ENCODE results near the gene CERKL.

Gene CERKL

GRCh38 chr2:181678861-181679543 is 22.1 kb upstream of the CERKL start:
- DNase-seq (ENCODE audit: low read depth in 2 of 2), result no peak

GRCh38 chr2:181677912-181678586 is 21.1 kb upstream of the CERKL start:
- DNase-seq (ENCODE audit: low read depth in 2 of 2), result peak in 1 of 2 donors; percentile 14

GRCh38 chr2:181675254-181675653 is 18.3 kb upstream of the CERKL start:
- DNase-seq (ENCODE audit: low read depth in 2 of 2), result no peak

DNA sequence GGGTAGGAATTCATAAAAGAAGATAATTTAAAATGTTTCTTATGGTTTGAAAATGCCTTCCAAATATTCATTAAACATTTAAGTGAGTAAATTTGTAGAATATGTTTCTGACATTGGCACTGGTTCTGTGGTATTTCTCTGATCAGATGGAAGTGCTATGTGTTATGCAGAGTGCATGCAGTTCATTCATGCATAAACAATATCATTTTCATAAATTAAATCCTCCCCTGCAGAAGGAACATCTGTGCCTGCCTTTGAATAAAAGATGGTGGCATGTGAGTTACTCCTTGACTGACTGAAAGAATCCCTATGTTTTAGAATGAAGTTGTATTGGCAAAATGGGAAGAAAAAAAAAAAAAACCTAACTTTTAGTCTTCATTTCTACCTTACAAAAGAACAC is 17.6 kb upstream of the CERKL start:
- DNase-seq (ENCODE audit: low read depth in 2 of 2), result no peak

GRCh38 chr2:181673173-181673572 is 16.3 kb upstream of the CERKL start:
- DNase-seq (ENCODE audit: low read depth in 2 of 2), result no peak

DNA sequence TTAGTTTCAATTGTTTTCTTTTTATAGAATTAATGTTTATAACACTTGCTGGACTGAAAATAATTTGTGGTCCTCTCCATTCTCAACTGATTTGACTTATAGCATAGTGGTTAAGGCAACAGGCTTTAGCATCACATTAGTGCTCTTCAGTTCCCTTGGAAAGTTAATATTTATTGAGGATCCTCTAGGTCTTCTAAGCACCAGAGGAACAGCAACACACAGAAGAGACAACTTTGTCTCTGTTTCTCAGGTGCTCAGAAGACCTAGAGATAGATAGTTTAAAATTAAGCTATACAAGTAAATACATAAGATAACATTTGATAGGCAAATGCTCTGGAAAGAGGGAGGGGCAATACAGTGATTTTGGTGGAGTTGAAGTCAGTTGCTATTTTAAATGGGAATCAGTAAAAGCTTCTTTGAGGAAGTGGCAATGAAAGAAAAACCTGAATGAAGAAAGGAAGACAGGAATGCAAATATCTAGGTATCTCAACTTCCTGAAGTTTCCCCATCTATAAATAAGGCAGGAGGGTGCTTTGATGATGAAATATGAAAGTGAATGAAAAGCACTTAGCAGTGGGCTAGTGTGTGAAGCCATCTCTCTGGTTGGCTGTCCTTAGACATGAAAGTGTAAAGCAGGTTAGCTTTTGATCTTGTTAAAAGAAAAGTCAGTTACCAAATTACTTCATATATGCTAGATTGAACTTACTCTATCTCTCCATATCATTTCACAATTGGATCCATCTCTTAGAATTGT is 15.5 kb upstream of the CERKL start:
- DNase-seq (ENCODE audit: low read depth in 2 of 2), result no peak

DNA sequence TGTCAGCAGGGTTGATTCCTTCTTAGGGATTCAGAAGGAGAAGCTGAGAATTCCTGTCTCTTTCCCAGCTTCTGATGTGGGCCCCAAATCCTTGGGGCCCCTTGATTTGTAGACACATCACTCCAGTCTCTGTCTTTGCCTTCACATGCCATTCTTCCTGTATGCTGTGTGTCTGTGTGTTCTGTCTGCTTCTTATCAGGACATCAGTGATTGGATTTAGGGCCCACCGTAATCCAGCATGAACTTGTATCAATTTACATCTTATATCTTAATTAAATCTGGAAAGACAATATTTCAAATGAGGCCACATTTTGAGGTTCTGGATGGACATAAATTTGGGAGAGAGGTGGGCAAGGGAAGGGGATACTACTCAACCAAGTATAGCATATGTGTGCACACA is 13.7 kb upstream of the CERKL start:
- no peak for DNase-seq (ENCODE audit: low read depth in 2 of 2)

DNA sequence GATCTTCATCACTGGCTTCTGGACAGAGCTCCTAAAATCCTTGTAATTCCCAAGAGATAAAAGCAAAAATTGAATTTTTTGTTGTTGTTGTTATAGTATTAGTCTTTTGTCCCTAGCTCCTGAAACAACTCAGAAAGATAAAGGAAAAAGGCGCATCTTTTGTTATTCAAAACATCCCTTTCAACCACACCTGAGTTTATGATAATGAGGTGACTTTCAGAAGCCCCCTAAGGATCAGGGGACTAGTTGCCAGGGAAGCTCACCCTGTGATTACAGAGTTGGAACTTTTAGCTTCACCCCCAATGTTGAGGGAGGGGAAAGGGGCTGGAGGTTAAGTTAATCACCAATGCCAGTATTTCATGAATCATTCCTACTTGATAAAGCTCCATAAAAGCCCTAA is 10.3 kb upstream of the CERKL start:
- DNase-seq (ENCODE audit: low read depth in 2 of 2), result no peak

DNA sequence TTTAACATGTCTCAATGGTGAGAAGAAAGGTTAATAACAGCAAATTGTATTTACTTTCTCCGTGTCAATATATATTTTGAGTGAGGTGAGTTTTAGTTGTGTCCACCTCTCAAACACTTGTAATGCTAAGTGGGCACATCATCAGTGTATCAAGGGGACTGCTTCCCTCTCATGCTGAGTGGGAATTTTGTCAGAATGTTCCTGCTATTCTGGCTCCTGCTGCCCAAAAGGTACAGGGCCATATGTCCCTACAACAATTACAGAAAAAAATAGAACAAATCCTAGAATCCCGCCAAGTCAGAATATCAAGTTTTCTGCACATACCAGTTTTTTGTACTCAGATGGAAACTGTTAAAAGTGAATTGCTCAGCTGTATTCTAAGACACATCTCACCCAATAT is 5.4 kb upstream of the CERKL start:
- no peak for DNase-seq (ENCODE audit: low read depth in 2 of 2)

GRCh38 chr2:181660181-181660580 is 3.3 kb upstream of the CERKL start:
- DNase-seq (ENCODE audit: low read depth in 2 of 2), result no peak

DNA sequence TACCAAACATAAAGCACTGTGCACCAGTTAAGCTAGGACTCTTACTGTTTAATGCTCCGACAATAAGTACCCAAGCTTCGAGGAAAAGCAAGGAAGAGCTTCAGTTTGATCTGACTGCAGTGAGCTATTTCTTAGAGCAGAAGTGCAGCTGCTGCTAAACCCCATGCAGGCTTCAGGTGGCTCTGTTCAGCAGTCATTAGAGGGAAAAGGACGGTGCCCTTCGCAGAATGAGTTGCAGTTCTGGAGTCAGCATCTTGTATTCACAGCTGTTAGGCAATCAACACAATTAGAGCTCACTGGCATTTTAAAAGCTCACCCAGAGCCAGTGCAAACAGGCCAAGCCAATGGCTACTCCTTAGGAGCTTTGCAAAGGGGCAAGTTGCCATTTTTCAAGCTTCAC is 1.5 kb upstream of the CERKL start:
- no peak for DNase-seq (ENCODE audit: low read depth in 2 of 2)

- no peak for DNase-seq (ENCODE audit: low read depth in 2 of 2)
These were observed 474 bp upstream of the CERKL start for GRCh38 chr2:181657379-181657778.

DNA sequence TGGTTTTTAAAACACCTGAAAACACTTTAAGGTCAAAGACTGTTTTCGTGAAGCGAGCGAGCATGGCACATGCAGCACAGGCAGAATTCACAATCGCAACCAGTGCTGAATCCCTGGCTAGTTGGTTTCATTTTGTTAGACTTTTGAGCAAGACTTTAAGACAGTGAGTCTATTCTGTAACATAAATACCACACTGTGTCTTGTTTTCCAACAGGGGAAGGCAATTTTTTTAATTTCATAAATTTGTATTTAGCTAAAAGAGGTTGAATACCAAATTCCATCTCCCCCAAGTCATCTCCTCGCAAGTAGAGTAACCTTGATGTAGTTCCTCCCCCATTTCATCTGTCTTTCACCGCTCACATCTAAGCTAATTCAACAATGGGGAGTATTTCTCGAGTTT is 1.4 kb downstream of the CERKL start:
- DNase-seq (ENCODE audit: low read depth in 2 of 2), result no peak

GRCh38 chr2:181649436-181649979 is 7.4 kb downstream of the CERKL start:
- DNase-seq (ENCODE audit: low read depth in 2 of 2), result no peak

- DNase-seq (ENCODE audit: low read depth in 2 of 2), result no peak
These were observed 8.3 kb downstream of the CERKL start for GRCh38 chr2:181648478-181649155.

- DNase-seq (ENCODE audit: low read depth in 2 of 2), result no peak
These were observed 10.4 kb downstream of the CERKL start for GRCh38 chr2:181646415-181646987.

GRCh38 chr2:181643151-181643550 is 13.8 kb downstream of the CERKL start:
- DNase-seq (ENCODE audit: low read depth in 2 of 2), result no peak

- no peak for DNase-seq (ENCODE audit: low read depth in 2 of 2)
These were observed 14.8 kb downstream of the CERKL start for GRCh38 chr2:181642086-181642485.

DNA sequence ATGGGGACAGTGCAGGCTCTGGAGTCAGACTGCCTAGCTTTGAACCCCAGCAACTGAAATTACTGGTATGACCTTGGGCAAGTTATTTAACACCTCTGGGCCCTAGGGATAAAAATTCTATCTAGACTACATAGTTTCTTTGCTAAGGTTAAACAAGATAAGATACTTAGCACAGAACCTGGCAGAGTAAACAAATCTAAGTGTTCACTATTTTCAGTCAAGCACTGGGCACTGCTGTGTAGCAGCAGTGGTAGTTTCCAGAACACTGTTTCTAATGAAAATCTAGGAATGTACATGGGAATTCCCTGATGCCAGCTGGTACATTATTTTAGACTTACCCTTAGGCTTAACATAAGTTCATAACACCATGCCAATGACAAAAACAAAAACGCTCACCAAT is 17.2 kb downstream of the CERKL start:
- no peak for DNase-seq (ENCODE audit: low read depth in 2 of 2)

- DNase-seq (ENCODE audit: low read depth in 2 of 2), result no peak
These were observed 24.0 kb downstream of the CERKL start for GRCh38 chr2:181632733-181633401.
